ENCODE results near the gene KIF2C.
"Not testable (repeated sequence)": the region's sequence is repeated elsewhere in the genome, so short reads cannot be mapped to it uniquely, and the experiment has no call there.

Gene KIF2C

GRCh38 chr1:44799770-44800584 is 60.3 kb downstream of the KIF2C start, which contains the start of gene PLK3:
Gene PLK3 (plus strand): TSS chr1:44800377. CDS start chr1:44800464, 87 bp downstream.
- DNase-seq = peak; percentile 95

- DNase-seq = no peak
Observed at GRCh38 chr1:44801491-44802305, 62.1 kb downstream of the KIF2C start.

- DNase-seq = no peak
Observed at GRCh38 chr1:44802306-44803061, 62.8 kb downstream of the KIF2C start.

GRCh38 chr1:44803062-44803311 is 63.4 kb downstream of the KIF2C start:
- DNase-seq = no peak

GRCh38 chr1:44803312-44804095 is 63.9 kb downstream of the KIF2C start:
- DNase-seq = no peak

- no peak for DNase-seq
Observed at GRCh38 chr1:44805311-44806024, 65.8 kb downstream of the KIF2C start.

GRCh38 chr1:44806025-44806703 is 66.5 kb downstream of the KIF2C start:
- DNase-seq = no peak

- no peak for DNase-seq
Observed at GRCh38 chr1:44806704-44807363, 67.2 kb downstream of the KIF2C start, which contains the start of gene DYNLT4. Gene DYNLT4 (minus strand): TSS chr1:44807351. CDS start chr1:44806668, 683 bp downstream.

GRCh38 chr1:44807364-44808062 is 67.9 kb downstream of the KIF2C start:
- no peak for DNase-seq

GRCh38 chr1:44808063-44808937 is 68.7 kb downstream of the KIF2C start, which contains the start of gene BTBD19:
Gene BTBD19 (plus strand): TSS chr1:44808523. CDS start chr1:44808821, 298 bp downstream.
- no peak for DNase-seq

- DNase-seq = no peak
Observed at GRCh38 chr1:44808938-44809917, 69.6 kb downstream of the KIF2C start.

- DNase-seq = no peak
Observed at GRCh38 chr1:44810101-44810761, 70.6 kb downstream of the KIF2C start.

GRCh38 chr1:44810762-44811105 is 71.1 kb downstream of the KIF2C start:
- not testable (repeated sequence) for DNase-seq

GRCh38 chr1:44811234-44811633 is 71.6 kb downstream of the KIF2C start:
- DNase-seq = no peak

GRCh38 chr1:44812822-44813543 is 73.3 kb downstream of the KIF2C start:
- DNase-seq = no peak

GRCh38 chr1:44815926-44816325 is 76.3 kb downstream of the KIF2C start:
- not testable (repeated sequence) for DNase-seq

All from DMS79 (cell line).